Renal pelvis (tissue), 4 donors: ENCODE measurements around the gene TEKT3. TPM values are rescaled to one million over a fixed set of nuclear protein-coding genes. Genes with fewer than 3 reads are reported as not detected.

Experiments used
- DNase-seq: peaks from one replicate; pipeline ENCODE4 v3.0.0-alpha.2; 2013
- polyA plus RNA-seq, 3 donors: library from polyadenylated mRNA; unstranded; fragments of 120-200 nt; gene quantifications; one replicate each; pipeline ENCODE4 v1.2.1, GENCODE V29; 2013; ENCODE audit not compliant: insufficient read length in 3 of 3

Gene TEKT3
- polyA plus RNA-seq, 3 donors: 1.0 to 2.3 (median 1.8) TPM

DNA sequence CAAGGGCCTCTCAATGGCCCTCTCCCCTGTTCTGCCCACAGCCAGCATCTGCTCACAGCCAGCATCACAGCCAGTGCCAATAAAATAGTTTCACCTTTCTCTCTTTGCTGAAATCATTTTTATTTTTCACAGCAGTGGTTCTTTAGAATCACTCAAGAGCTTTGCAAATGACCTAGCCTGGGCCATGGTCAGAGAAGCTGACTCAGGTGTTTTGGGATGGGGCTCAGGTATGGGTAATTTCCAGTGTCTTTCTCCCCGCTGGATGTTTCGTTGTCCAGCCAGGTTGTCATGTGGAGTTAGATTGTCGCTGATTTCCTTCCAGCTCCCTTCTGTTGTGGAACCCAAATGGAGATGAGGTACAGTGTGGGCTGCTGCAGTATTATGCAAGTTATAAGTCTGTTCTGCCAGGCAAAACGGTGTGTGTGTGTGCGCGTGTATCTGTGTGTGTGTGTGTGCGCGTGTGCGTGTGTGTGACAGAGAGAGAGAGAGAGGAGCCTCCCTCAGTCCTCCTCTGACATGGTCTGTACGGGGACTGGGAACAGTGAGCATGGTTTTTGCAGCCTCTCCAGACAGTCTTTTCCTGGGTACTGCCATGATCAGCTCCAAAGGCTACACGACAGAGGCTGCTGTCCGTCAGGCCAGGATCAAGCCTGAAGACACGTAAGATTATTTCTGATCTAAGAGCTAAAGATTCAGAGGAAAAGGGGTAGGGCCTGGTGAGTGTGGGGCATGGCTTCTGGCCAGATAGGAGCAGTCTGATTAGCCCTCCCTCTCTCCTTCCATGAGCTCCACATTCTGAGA, 74.9 kb downstream of the TEKT3 start:
- no peak for DNase-seq

DNA sequence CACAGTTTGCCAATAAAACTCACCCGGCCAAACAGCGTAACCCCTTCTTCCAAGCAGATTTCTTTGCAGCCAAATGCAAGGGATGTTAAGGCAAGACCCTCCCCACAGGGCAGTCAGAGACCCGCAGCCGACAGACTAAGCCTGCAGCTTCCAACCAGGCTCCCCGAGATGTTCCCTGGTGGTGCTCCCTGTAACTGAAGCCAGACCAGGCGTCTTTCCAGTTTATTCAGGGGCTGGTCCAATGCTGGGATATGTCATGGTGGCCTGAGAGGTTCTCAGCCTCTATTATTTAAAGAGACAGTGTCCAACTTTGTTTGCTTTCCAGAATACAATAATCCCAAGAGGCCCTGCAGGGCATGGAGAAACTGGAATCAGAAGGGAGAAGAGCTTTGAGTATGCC, 76.3 kb downstream of the TEKT3 start, which contains the start of gene PMP22:
TSS of gene PMP22 (minus strand) at position 196 of the 400 bp plus-strand sequence. CDS start 4,599 bp downstream, outside the sequence.
- no peak for DNase-seq

DNA sequence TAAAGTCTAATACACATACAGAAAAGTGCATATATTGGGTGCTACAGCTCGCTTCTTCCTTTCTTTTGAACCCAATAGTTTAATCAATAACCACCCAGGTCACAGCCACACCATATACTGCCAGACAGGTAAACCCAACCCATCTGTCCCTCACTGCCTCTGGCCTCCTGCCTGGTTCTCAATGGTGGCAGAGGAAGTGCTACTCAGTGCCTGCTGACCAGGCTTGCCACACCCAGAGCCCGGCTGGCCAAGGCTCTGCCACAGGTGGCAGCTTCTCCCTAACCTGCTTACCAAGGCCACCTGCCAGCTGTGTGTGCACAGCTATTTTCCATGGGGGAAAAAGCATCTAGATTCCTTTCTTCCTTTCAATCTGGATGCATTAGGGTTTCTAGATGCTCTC, 76.9 kb downstream of the TEKT3 start:
- no peak for DNase-seq

DNA sequence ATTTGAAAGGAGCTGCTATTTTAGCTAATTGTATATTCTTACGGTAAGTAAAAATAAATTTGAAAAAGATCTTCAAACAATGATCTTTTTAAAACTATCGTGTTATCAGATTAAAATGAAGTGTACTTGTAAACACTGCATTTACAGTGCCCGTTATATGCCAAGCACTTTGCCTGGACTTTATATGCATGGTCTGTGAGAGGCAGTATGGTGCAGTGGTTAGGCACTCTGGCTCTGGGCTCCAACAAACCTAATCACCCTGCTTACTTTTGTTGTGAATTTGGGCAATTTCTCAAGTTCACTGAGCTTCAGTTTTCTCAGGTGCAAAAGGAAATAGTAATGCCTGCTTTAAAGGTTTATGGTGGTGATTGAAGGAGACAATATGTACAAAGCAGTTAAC, 77.7 kb downstream of the TEKT3 start:
- DNase-seq: no peak

DNA sequence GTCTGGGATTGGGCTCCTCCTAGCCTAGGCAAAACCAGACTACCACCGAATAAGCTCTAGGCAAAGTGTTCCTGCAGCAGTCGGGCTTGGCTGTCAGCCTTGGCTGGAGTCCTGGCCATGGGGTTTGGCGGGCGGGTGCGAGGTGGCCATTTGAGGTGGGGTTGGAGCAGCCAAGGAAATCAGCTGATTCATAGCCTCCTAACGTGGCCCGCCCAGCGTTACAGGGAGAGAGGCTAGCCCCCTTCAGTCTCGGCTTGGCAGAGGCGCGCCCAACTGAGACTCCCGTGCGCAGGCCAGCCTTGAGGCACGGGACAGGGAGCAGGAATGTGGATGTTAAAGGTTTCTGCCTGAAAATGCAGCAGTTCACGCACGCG, 78.2 kb downstream of the TEKT3 start:
- DNase-seq: peak; percentile 73

DNA sequence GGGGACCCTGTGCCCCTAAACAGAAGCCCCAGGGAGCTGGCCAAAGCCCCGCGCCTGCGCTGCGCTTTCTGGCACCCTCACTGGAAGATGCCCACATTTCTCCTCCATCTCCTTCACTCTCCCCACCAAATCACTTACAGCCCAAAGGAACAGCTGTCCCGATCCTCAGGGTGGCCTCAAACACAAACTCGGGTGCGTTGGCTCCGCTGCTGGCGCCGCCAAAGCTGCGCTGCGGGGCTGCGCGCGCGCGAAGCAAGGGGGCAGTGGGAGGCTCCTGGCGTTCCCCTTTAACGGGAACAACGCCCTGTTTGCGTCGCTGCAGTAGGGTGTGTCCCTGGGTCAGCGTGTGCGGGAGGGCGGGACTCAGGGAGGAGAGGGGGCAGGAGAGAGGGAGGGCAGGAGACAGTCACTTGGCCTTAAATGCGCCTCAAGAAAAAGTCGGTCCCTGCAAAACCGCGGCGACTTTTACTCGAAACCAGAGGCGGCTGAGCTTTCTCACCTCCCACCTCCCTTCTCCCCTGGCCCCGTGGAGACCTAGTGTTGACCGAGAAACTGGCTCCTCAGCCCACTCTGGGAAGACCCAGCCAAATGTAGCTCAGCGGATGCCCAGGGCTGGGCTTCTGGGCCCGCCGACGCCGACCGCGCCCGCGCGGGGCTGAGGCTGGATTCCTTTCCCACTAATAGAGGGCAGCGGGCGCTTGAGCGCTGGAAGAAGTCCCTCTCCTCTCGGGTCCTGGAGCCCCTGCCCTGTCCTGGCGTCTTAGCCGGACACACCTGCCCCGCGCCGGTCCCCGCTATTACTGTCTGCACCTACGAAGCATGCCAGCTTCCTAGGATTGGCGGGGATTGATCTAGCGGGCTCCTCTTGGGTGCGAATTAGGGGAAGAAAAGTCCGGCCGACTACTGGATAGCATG, 78.8 kb downstream of the TEKT3 start:
- peak; percentile 70 for DNase-seq

DNA sequence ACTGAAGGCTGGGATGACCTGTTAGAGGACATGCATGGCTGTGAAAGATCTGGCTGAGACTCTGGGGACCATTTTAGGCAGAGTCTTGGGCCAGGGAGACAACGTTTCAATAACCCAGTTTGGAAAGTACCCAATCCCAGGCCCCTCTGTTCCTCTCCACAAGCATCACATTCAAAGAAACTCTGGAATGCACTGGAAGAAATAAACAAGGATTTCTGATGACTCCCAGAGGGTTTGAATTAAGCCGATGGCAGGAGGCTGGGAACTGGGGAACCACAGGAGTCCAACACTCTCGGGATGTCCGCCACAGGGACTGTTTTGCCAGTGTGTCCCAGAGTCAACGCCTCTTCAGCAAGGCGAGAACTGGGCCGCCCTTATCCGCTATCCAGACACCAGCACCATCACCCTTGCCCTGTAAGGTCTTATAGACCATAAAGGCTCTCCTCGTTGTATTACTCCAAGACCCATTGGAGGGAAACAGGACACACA, 79.6 kb downstream of the TEKT3 start:
- peak; percentile 20 for DNase-seq

DNA sequence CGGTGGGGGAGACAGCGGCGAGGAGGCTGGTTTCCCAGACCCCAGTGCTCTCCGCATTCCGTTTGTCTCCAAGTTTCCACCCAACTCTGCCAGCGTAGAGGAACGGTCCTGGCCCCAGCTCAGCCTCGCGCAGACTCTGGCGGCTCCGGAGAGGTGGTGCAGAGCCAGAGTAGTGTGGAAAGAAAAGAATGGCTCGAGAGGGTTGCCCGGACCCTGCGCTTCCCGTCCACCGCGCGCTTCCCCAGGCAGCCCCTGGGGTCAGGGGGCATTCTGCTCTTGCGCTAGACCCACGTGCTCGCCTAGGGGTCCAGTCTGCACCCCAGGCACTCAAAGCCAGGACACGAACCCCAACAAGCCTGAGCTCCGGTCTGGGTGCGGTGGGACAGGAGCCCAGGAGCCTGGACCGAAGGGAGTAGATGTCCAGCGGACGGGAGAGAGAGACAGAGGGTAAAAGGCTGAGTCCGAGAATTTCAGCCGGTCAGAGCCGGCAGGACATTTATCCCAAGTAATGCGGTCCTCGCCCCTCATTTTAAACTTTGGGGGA, 80.1 kb downstream of the TEKT3 start:
- peak; percentile 38 for DNase-seq

DNA sequence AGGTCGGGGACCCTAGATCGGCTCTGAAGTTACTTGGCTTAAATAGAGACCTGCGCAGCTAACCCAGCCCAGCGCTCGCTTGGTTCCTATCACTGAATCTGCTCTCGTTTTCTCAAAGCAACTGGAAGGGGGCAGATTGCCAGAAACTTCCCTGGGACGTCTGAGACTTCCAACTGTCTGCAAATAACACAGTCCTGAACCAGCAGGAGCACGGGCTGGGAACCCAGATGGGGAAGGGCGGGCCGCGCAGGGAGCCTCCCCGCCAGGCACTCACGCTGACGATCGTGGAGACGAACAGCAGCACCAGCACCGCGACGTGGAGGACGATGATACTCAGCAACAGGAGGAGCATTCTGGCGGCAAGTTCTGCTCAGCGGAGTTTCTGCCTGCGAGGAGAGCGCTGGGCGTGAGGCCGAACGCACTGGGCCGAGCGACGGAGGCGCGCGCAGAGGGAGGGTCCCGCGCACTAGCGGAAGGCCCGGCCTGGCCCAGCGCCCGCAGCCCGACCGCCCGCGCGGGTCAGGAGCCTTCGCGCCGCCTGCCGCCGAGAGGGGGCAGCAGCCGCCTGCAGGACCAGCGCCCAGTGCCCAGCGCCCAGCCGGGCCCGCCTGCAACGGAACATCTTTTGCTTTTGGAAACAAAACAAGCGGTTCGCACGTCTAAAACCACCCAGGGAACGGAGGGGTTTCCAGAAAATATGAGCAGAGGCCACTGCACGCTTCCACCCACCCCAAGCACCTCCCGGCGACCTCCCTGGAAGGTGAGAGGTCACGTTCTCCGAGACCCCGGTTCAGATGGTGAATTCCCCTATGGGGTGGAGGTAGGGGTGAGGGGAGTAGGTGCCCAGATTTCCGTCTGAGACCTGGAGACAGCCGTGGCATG, 80.8 kb downstream of the TEKT3 start:
- peak; percentile 88 for DNase-seq

DNA sequence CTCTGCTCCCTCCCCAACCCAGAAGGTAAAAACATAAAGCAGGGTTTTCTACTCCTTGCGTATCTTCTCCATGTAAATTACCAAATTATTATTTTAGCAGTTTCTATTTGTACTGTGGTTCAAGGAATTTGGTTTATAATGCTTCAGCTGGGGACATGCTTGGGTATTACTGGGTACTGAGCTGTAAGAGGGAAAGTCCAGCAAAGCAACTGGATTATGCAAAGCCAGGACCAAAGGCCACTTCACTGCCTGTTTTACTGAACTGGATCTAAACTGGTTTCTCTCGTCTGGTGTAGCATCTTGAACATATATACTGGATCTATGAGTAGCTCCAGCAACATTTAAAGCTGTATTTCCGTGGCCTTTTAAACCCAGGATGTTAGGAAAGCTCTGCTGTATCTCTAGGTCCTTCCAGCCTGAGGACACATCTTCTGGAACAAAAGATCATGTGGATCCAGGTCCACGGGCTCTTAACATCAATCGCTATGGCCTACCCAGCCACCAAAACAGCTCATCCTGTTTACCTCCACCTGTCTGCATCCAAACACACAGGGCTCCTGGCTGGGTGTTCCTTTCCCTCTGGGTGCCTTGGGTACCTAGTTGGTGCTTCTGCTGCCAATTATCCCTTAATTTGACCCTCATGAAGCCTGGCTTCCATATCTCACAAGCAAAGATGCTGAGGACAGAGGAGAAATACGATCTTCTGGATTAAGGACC, 83.4 kb downstream of the TEKT3 start:
- no peak for DNase-seq

DNA sequence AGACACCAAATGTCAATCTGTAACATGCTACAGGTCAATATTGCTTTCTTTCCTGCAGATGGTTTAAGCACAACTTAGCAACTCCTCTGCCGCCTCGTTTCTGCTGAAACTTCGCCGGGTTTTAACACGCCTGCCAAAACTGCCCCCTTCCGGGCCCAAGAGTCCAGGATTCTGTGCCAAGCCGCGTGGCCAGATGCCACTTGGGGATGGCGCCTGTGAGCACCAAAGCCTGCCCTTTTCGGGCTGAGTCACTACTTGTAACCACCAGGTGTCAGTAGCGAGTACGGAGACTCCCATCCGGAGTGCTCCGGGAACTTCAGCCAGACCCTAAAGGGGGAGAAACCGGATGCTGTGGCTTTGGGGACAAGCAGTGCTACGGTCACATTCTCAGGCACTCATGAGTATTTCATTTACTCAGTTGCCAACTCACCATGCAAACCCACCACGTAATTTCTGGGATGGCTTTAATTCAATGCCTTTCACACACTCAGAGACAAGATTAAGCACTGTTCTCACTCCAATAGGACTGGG, 84.1 kb downstream of the TEKT3 start:
- peak; percentile 56 for DNase-seq

DNA sequence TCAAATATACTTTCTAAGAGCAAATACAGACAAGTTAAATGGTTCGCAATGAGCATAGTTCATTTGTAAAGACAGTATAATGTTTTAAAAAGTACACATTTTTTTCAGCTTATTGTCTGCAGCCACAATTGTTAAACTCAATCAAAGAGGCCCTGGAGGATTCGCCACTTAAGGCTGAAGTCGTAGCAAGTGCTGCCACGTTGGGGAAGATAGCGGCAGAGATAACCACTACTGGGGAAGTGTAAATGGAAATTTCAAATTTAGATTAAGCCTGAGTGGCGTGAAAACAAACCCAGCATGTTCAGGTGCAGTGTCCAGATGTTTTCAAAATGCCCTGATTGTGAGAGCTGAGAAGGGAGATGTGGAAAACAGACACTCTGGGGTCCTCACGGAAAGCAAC, 84.7 kb downstream of the TEKT3 start:
- DNase-seq: no peak

DNA sequence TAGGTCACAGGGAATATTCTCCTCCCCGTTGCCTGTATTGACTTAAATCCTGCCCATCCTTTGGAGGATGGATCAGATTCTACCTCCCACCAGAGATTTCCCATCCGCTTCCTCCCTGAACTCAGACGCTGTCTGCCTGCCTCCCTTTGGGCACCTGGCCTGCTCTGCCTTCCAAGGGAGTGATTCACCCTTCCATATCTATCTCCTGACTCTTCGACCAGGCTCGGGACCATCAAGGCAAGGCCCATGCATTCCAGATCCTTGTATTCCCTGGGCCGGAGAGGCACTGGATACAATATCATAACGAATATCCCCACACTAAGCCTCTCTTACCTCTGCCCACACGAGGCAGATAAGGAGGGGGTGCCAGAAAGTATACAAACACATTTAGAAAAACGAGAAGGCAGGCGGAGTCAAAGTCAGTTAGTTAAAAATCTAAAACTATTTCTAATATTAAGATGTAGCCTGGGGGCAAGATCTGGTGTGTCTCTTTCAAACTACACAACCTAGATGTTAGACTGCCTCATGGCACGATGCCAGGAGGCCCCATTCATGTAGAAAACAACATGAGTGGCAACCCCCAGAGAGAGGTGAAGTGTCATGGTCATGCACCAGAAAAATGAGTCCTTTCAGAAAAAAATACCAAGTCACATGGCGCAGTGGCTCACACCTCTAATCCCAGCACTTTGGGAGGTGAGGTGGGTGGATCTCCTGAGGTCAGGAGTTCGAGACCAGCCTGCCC, 85.5 kb downstream of the TEKT3 start:
- no peak for DNase-seq

Other genes with a start within 250 kb of the TEKT3 start
- 10 to 100 TPM; 51.3 to 71.0 (median 56.1) TPM for gene PMP22, start 76.3 kb downstream of the TEKT3 start, polyA plus RNA-seq
- gene CDRT4, start 126.0 kb upstream of the TEKT3 start, polyA plus RNA-seq: 10 to 100 TPM in 1 of 3 donors, 1 to 10 TPM in 2; 3.4 to 15.2 (median 7.8) TPM
- gene TVP23C, start 221.9 kb upstream of the TEKT3 start, polyA plus RNA-seq: 10 to 100 TPM; 10.0 to 18.7 (median 15.3) TPM